Cardiac fibroblast (primary cell): ENCODE measurements around the gene ANKRD40.
"Not testable (repeated sequence)": the region's sequence is repeated elsewhere in the genome, so short reads cannot be mapped to it uniquely, and the experiment has no call there.

Experiments used
- DNase-seq, 2 donors: peaks; one replicate each; pipeline versions ENCODE4 v3.0.0 to v3.0.0-alpha.2; 2010; ENCODE audit warnings: low read depth in 2 of 2
- H3K4me3 ChIP-seq, 2 donors: replicated peaks in 1 of 2; 1 replicate in 1 of 2; 2 replicates in 1 of 2; pipeline ENCODE4 v1.5.1; 2011; ENCODE audit warnings: low read depth in 2 of 2, low read length in 2 of 2, mild to moderate bottlenecking in 2 of 2, moderate library complexity in 1 of 2
- TF ChIP-seq, protein P1 (sequence below): IDR thresholded peaks from one replicate; pipeline ENCODE4 v1.5.1; 2011; ENCODE audit warnings: low read depth, mild to moderate bottlenecking, low read length, inconsistent platforms

The ANKRD40 gene

DNA sequence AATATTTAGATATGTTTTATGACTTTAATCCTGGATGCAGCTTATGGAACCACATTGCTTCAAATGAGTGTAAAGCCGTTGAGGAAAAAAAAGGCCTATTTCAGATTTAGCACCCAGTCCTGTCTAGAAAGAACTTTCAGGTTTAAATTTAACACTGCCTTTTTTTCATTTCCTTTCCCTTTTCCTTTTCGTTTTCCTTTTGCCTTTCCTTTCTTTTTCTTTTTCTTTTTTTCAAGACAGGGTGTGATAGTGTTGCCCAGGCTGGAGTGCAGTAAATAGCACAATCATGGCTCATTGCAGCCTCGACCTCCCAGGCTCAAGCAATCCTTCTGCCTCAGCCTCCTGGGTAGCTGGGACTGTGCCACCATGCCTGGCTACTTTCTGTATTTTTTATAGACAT is 27.6 kb upstream of the ANKRD40 start:
- no peak for DNase-seq
- no peak overlapping the region for H3K4me3 ChIP-seq
- TF ChIP-seq, protein P1, sequence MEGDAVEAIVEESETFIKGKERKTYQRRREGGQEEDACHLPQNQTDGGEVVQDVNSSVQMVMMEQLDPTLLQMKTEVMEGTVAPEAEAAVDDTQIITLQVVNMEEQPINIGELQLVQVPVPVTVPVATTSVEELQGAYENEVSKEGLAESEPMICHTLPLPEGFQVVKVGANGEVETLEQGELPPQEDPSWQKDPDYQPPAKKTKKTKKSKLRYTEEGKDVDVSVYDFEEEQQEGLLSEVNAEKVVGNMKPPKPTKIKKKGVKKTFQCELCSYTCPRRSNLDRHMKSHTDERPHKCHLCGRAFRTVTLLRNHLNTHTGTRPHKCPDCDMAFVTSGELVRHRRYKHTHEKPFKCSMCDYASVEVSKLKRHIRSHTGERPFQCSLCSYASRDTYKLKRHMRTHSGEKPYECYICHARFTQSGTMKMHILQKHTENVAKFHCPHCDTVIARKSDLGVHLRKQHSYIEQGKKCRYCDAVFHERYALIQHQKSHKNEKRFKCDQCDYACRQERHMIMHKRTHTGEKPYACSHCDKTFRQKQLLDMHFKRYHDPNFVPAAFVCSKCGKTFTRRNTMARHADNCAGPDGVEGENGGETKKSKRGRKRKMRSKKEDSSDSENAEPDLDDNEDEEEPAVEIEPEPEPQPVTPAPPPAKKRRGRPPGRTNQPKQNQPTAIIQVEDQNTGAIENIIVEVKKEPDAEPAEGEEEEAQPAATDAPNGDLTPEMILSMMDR: no peak

DNA sequence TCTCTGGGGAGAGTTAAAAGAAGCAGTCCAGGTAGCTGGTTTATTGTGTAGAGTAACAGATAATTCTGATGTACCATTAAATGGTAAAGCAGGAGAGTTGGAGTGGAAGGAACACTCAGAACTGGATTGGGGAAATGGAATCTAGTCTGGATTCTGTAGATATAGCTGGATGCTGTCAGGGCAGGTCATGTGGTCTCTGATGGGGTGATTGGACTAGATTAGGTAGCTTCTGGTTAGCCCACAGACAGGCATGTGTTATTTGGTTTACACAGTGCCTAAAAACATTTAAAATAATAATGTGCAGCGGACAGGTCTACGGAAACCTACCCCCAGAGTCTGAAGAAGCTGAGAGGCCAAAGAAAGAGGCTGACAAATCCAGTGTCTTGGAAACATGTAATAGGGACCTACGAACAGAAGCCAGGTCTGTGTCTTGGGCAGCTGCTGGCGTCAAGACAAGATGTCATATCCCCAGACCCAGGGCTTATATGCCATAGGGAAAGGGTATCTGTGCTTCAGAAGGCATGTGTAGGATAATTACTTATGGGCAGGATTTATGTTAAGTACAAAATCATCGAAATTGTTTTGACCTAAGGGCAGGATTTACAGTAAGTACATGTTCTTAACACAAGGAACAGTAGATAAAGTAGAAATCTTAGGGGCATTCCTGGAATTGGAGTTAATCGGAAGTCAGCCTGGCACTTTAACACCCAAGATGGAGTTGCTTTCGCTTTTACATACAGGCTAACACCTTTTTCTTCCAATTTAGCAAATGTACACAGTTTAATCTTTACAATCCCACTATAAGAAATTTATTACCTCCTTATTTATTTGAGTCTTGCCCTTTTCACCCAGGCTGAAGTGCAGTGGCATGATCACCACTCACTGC is 24.1 kb upstream of the ANKRD40 start:
- TF ChIP-seq, protein P1: no peak
- no peak overlapping the region for H3K4me3 ChIP-seq
- no peak for DNase-seq

DNA sequence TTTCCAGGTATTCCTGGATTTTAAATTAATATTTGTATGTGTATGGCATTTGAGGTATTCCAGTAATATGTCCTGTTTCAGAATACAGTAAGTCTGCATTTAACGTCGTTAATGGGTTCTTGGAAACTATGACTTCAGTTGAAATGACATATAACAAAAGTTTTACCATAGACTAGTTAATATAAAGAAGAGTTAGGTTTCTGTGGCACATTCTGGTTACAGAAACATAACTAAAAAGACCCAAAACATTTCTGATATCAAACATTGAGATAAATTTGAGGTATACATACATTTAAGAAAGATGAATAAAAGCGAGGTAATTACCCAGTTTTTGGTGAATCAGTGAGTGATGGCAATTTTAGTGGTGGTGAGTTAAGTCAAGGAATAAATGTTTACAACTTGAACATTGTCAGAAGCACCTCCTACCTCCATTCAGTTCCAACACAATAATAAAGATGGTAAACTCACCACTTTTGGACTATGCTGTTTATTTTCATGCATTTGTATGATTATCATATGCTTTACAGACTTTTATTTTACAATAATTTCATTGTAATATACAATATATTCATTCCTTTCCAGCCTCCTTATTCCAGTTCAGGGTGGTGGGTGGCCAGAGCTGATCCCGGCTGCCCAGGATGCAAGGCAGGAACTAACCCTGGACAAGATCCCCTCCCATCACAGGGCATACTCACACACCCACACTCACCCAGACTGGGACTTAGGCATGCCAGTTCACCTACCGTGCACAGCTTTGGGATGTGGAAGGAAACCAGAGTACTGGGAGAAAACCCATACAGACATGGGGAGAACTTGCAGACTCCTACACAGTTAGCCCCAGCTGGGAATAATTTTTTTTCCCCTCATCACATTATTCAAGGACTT is 21.4 kb upstream of the ANKRD40 start:
- TF ChIP-seq, protein P1: no peak
- H3K4me3 ChIP-seq: no peak overlapping the region
- no peak for DNase-seq

DNA sequence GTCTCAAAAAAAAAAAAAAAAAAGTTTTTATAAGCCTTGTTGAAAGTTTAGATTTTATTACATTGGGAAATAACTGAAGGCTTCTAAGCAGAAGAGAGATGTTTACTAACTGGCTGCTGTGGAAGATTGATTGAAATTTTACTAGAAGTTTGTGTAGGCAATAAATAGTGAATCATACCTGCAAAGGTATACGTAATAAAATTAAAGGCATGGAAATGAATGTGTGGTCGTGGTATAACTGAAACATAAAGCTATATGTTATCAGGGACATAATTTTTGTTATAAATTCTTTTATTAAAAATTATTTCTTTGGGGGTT is 20.4 kb upstream of the ANKRD40 start:
- no peak for DNase-seq

DNA sequence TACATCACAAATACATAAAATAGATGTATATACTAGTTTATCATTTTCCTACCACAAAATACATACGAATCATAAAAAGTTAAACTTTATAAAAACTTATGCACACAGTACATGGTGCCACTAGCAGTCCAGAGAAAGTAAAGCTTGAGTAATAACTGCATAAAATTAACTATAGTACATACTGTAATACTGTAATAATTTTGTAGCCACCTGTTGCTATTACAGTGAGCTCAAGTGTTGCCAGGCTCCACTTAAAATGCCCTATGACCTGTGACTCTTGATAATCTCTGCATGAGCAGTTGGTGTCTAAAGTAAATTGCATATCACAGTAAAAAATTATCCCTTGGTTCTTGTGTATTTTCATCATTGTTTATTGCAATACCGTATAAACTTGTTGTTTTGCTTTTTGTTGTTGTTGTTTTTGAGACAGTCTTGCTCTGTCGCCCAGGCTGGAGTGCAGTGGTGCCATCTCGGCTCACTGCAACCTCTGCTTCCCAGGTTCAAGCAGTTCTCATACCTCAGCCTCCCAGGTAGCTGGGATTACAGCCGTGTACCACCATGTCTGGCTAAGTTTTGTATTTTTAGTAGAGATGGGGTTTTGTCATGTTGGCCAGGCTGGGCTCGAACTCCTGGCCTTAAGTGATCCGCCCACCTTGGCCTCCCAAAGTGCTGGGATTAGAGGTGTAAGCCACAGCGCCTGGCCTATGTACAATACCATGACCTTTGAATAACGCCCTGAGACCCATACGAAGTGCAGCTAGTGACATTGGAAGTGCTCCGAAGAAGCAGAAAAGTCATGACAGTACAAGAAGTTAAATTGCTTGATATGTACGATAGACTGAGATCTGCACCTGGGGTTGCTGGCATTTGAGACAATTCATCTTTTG is 18.3 kb upstream of the ANKRD40 start:
- no peak for DNase-seq
- no peak overlapping the region for H3K4me3 ChIP-seq
- TF ChIP-seq, protein P1: no peak

More for the DNA sequence above, 20.4 kb upstream of the ANKRD40 start:
- no peak overlapping the region for H3K4me3 ChIP-seq
- TF ChIP-seq, protein P1: no peak

DNA sequence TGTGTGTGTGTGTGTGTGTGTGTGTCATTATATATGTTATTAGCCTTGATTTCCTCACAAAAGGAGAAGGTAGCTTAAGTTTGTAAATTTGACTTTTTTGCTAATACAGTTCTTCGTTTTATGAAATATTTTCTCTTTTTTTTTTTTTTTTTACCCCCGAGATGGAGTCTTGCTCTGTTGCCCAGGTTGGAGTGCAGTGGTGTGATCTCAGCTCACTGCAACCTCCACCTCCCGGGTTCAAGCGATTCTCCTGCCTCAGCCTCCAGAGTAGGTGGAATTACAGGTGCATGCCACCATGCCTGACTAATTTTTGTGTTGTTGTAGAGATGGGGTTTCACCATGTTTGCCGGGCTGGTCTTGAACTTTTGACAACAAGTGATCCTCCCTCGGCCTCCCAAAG is 16.9 kb upstream of the ANKRD40 start:
- H3K4me3 ChIP-seq, DNase-seq: not testable (repeated sequence)
